Activated CD8-positive, alpha-beta memory T cell treated with anti-CD3 and anti-CD28 coated beads, Interleukin-2, amount 10 ng/mL, durations not matched to agents 7 days and 5 days (primary cell): Measurements from ENCODE around the gene SLIT3. TPM values are rescaled to one million over a fixed set of nuclear protein-coding genes. Genes with fewer than 3 reads are reported as not detected.

Experiments
- ATAC-seq: fragments of 150-1000 bp; cut with Tn5 transposase; one replicate; pipeline ENCODE4 v1.10.0; 2021; ENCODE audit warnings: moderate library complexity
- CTCF ChIA-PET: fragments of 350-600 bp; sonication (Branson Sonifier 250); formaldehyde crosslinking; loops from one replicate; lab custom pipeline; 2021; ENCODE audit warnings: antibody characterized with exemption; lab: Charles Lee
- DNase-seq: peaks from one replicate; pipeline ENCODE4 v3.0.0-alpha.2; 2020
- H3K27ac Mint-ChIP-seq: one replicate; pipeline ENCODE4 v1.8.0; 2021; ENCODE audit warnings: mild to moderate bottlenecking, mixed read lengths
- H3K27me3 Mint-ChIP-seq: one replicate; pipeline ENCODE4 v1.8.0; 2021; ENCODE audit warnings: mixed read lengths
- H3K36me3 Mint-ChIP-seq: one replicate; pipeline ENCODE4 v1.8.0; 2021; ENCODE audit warnings: mild to moderate bottlenecking, mixed read lengths
- H3K4me1 Mint-ChIP-seq: one replicate; pipeline ENCODE4 v1.8.0; 2021; ENCODE audit warnings: mixed read lengths
- H3K4me3 Mint-ChIP-seq: one replicate; pipeline ENCODE4 v1.8.0; 2021; ENCODE audit warnings: mild to moderate bottlenecking, moderate library complexity, mixed read lengths
- H3K9me3 Mint-ChIP-seq: one replicate; pipeline ENCODE4 v1.8.0; 2022; ENCODE audit warnings: low read depth, mixed read lengths
- total RNA-seq, 2 experiments: library from RNA; stranded (reverse); gene quantifications; one replicate each; pipeline ENCODE4 v1.2.3, GENCODE V29; 2021

Gene SLIT3
- total RNA-seq, 2 experiments from 2014 or later, result 0.09 TPM; not detected in 1

DNA sequence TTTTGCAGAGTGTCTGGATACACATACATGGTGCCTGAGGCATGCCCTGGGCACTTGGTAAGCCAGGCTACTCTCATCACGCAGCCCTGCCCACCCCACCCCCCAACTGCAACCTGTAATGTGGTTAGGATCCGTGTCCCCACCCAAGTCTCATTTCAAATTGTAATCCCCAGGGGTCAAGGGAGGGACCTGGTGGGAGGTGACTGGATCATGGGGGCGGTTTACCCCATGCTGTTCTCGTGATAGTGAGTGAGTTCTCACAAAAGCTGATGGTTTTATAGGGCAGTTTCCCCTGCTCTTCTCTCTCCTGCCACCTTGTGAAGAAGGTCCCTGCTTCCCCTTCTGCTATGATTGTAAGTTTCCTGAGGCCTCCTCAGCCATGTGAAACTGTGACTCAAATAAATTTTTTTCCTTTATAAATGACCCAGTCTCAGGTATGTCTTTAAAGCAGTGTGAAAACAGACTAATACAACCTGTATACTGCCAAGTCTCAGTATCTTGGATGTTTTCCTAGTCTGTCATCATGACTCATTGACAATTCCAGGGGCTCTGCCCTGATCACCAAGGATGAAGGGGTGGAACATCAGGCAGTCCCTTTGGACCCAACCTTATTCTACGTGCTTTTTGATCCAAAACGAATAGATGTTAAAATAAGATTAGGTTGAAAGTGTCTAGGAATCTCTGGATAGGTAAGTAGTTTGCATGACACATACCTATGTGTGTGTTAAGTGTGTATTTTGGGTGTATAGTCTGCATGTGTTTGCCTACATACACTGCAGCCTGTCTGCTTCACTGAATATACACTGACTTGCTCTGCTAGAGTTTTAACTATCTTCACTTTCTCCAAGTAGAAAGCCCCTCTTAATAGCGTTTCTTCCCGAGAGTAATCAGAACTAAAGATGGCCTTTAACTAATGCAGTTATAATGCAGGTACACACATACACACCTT is 293.8 kb downstream of the SLIT3 start:
- Mint-ChIP-seq H3K9me3 (no peaks in the 10 kb centered on the region), H3K36me3 (no peaks in the 10 kb centered on the region), H3K27ac (no peak overlapping the region), H3K27me3 (peaks cover 6% of the 10 kb centered on the region), H3K4me1 (no peaks in the 10 kb centered on the region), H3K4me3 (no peak overlapping the region)
- no peak for ATAC-seq
- CTCF ChIA-PET, result no interaction called here
- no peak for DNase-seq

DNA sequence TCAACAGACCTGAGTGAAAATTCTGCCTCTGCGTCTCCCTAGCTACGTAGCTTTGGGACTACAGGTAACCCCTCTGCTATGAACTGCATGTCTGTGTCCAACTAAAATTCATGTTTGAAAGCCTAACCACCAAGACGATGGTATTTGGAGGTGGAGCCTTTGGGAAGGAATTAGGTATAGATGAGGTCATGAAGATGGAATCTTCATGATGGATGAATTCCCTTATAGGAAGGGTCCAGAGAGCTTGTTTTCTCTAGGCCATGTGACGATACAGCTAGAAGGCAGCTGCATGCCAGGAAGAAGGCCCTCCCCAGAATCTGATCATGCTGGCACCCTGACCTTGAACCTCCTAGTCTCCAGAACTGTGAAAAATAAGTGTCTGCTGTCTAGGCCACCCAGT is 296.4 kb downstream of the SLIT3 start:
- CTCF ChIA-PET, result interaction anchor here (0.9 kb wide), 1 partner anchor 17 kb away, joined by 3 read pairs; no protein-coding TSS in a partner anchor
- ATAC-seq, result no peak
- Mint-ChIP-seq H3K27me3 (peaks cover 9% of the 10 kb centered on the region), H3K4me1 (no peaks in the 10 kb centered on the region), H3K36me3 (no peaks in the 10 kb centered on the region), H3K27ac (no peak overlapping the region), H3K9me3 (no peaks in the 10 kb centered on the region), H3K4me3 (no peak overlapping the region)
- DNase-seq, result no peak

GRCh38 chr5:169003721-169004541 is 297.0 kb downstream of the SLIT3 start:
- H3K27ac Mint-ChIP-seq, result no peak overlapping the region
- H3K27me3 Mint-ChIP-seq, result peaks cover 9% of the 10 kb centered on the region
- ATAC-seq (no peak), DNase-seq (no peak)
- no peaks in the 10 kb centered on the region for H3K36me3 Mint-ChIP-seq
- no peaks in the 10 kb centered on the region for H3K9me3 Mint-ChIP-seq
- CTCF ChIA-PET, result interaction anchor here (0.9 kb wide), 1 partner anchor 16 kb away, joined by 3 read pairs; no protein-coding TSS in a partner anchor
- no peak overlapping the region for H3K4me3 Mint-ChIP-seq
- no peaks in the 10 kb centered on the region for H3K4me1 Mint-ChIP-seq

GRCh38 chr5:169002953-169003555 is 297.9 kb downstream of the SLIT3 start:
- Mint-ChIP-seq H3K4me1 (no peaks in the 10 kb centered on the region), H3K27me3 (peaks cover 8% of the 10 kb centered on the region), H3K27ac (no peak overlapping the region), H3K4me3 (no peak overlapping the region), H3K9me3 (no peaks in the 10 kb centered on the region), H3K36me3 (no peaks in the 10 kb centered on the region)
- DNase-seq (no peak), ATAC-seq (no peak)
- CTCF ChIA-PET, result no interaction called here

GRCh38 chr5:169001394-169001793 is 299.5 kb downstream of the SLIT3 start:
- Mint-ChIP-seq H3K4me1 (no peaks in the 10 kb centered on the region), H3K9me3 (no peaks in the 10 kb centered on the region), H3K36me3 (no peaks in the 10 kb centered on the region), H3K27ac (no peak overlapping the region), H3K4me3 (no peak overlapping the region), H3K27me3 (peaks cover 9% of the 10 kb centered on the region)
- ATAC-seq (no peak), DNase-seq (no peak)
- CTCF ChIA-PET, result no interaction called here

- DNase-seq (no peak), ATAC-seq (no peak)
- peaks cover 2% of the 10 kb centered on the region for H3K27me3 Mint-ChIP-seq
- H3K27ac Mint-ChIP-seq, result no peak overlapping the region
- no peaks in the 10 kb centered on the region for H3K36me3 Mint-ChIP-seq
- H3K4me1 Mint-ChIP-seq, result no peaks in the 10 kb centered on the region
- no peak overlapping the region for H3K4me3 Mint-ChIP-seq
- CTCF ChIA-PET, result no interaction called here
- no peaks in the 10 kb centered on the region for H3K9me3 Mint-ChIP-seq
These were observed 305.9 kb downstream of the SLIT3 start for GRCh38 chr5:168995024-168995423.

DNA sequence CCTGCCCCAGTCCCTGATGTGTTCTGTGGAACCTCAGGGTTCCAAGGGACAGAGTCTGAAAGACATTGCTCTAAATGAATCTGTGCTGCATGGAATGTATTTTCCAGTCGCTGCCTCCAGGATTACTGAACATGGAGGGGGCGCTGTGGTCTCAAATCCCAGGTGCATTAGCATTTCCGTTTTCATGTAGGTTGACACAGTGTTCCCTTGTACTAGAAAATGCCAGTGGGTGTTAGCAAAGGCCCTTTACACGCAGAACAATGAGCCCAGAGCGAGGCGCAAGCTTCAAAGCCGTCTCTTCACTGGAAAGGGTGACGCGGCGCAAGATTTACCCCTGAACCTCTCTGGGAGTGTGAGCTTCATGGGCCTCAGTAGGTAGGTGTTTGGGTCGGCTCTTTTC is 308.3 kb downstream of the SLIT3 start:
- Mint-ChIP-seq H3K27me3 (peaks cover 10% of the 10 kb centered on the region), H3K9me3 (no peaks in the 10 kb centered on the region), H3K4me3 (no peak overlapping the region), H3K4me1 (no peaks in the 10 kb centered on the region), H3K36me3 (no peaks in the 10 kb centered on the region), H3K27ac (no peak overlapping the region)
- ATAC-seq (no peak), DNase-seq (no peak)
- CTCF ChIA-PET, result no interaction called here

DNA sequence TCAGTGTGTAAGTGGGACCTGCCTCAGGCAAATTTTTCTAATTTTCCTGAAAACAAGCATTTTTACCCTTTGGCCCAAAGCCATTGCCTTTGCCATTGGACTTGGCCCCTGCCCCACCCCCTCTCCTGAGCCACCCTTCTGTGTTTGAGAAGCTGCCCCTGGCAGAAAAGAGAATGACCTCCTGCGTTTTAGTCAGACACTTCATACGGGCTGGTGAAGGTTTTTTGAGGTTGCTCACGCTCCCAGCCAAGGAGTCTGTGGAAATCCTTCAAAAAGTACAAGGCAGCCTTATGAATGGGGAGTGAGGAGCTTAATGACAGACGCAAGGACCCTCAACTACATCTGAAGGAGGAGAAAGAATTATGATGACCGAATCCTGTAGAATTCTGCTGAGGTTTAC is 308.9 kb downstream of the SLIT3 start:
- Mint-ChIP-seq H3K27ac (no peak overlapping the region), H3K27me3 (peaks cover 14% of the 10 kb centered on the region), H3K4me3 (no peak overlapping the region), H3K9me3 (no peaks in the 10 kb centered on the region), H3K36me3 (no peaks in the 10 kb centered on the region), H3K4me1 (no peaks in the 10 kb centered on the region)
- DNase-seq (no peak), ATAC-seq (no peak)
- CTCF ChIA-PET, result no interaction called here

DNA sequence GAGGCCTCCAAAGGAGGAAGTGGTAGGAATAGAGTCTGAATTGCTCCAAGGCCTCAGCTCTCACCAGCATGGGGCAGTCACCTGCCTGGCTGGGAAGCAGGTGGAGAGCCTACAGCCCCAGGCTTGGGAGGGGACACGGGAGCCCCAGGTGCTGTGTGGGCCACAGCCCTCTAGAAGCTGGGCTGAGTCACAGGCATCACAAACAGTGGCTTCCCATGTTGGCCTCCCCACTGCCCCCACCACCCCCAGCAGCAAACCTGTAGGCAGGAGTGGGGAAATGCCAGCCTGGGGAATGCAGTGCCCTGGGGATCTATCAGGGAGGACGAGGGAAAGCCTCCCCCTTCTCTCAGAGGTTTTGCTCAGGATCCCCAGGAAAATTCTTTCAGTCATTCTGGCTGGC is 309.6 kb downstream of the SLIT3 start:
- no peaks in the 10 kb centered on the region for H3K4me1 Mint-ChIP-seq
- DNase-seq, result no peak
- ATAC-seq, result no peak
- no peaks in the 10 kb centered on the region for H3K36me3 Mint-ChIP-seq
- CTCF ChIA-PET, result interaction anchor here (1.3 to 1.4 kb wide), 2 partner anchors 22 to 24 kb away, joined by 3 to 5 read pairs; no protein-coding TSS in a partner anchor
- peaks cover 12% of the 10 kb centered on the region for H3K27me3 Mint-ChIP-seq
- no peaks in the 10 kb centered on the region for H3K9me3 Mint-ChIP-seq
- no peak overlapping the region for H3K27ac Mint-ChIP-seq
- no peak overlapping the region for H3K4me3 Mint-ChIP-seq

GRCh38 chr5:168990679-168991078 is 310.3 kb downstream of the SLIT3 start:
- Mint-ChIP-seq H3K27ac (no peak overlapping the region), H3K27me3 (peaks cover 12% of the 10 kb centered on the region), H3K36me3 (no peaks in the 10 kb centered on the region), H3K9me3 (no peaks in the 10 kb centered on the region), H3K4me1 (no peaks in the 10 kb centered on the region), H3K4me3 (no peak overlapping the region)
- CTCF ChIA-PET, result interaction anchor here (1.3 to 1.4 kb wide), 2 partner anchors 23 kb away, joined by 3 to 5 read pairs; no protein-coding TSS in a partner anchor
- ATAC-seq (no peak), DNase-seq (no peak)

DNA sequence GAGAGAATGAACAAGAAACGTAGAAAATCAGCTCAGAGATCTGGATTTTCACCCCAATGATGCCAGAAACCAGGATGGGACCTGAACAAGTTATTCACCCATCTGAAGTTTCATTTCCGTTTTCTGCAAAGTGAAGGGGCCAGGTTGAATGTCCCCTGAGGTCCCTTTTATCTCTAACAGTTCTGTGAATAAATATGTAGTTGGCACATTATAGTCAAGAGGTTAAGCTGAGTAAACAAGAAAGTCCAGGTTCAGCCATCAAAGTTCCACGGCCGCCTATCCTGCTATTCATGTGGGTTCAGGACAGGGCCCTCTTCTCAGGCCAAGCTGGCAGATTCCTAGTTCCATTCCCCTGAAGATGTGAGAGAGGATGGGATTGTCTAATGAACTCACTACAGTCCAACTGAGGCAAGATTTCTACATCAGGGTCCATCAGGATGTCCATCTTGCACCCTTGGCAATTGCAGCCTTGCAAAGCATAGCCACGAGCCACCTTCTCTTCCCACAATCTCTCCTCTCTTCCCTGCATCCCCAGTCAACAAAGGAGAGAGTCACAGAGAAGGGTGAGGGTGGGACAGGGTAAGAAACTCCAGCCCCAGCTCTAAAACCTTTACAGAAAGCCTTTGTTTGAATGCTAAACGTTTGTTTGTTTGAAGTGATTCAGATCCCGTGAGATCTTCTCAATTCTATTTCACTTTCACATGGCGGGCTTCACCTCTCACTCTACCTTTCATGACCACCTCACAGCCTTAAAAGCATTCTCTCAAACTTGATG is 311.0 kb downstream of the SLIT3 start:
- Mint-ChIP-seq H3K4me1 (no peaks in the 10 kb centered on the region), H3K27ac (no peak overlapping the region), H3K9me3 (no peaks in the 10 kb centered on the region), H3K36me3 (no peaks in the 10 kb centered on the region), H3K27me3 (peaks cover 12% of the 10 kb centered on the region), H3K4me3 (no peak overlapping the region)
- DNase-seq (no peak), ATAC-seq (no peak)
- CTCF ChIA-PET, result interaction anchor here (1.0 to 1.4 kb wide), 3 partner anchors 22 to 590 kb away, joined by 3 to 5 read pairs (median 3); no protein-coding TSS in a partner anchor

DNA sequence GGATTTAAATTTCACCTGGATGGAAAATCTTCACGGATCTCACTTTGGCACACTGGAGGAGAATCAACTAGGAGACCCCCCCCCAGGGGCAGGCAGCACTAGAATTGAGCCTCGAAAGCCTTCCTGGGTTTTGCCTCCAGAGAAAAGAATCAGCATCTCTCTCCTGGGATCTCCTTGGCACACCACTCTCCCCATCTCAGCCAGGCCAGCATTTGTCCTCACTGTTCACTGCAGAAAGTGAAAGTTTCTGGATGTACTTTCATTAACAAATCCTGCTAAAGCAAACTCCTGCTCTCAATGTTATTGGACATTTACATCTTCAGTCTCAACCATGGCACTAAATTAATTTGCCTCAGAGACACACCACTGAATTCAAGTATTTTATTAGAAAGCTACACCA is 312.2 kb downstream of the SLIT3 start:
- H3K27ac Mint-ChIP-seq, result no peak overlapping the region
- CTCF ChIA-PET, result interaction anchor here (1.8 to 2.2 kb wide), 2 partner anchors 12 to 592 kb away, joined by 6 to 11 read pairs; no protein-coding TSS in a partner anchor
- peaks cover 12% of the 10 kb centered on the region for H3K27me3 Mint-ChIP-seq
- ATAC-seq (no peak), DNase-seq (no peak)
- no peaks in the 10 kb centered on the region for H3K4me1 Mint-ChIP-seq
- H3K4me3 Mint-ChIP-seq, result no peak overlapping the region
- no peaks in the 10 kb centered on the region for H3K9me3 Mint-ChIP-seq
- no peaks in the 10 kb centered on the region for H3K36me3 Mint-ChIP-seq
